Measurements from ENCODE around the gene SLU7. TPM values are rescaled to one million over a fixed set of nuclear protein-coding genes. Genes with fewer than 3 reads are reported as not detected.

Gene SLU7
- total RNA-seq, 1 donor from 2014 or later, result 55.1 TPM

GRCh38 chr5:160455600-160455999, 36.7 kb upstream of the SLU7 start:
- Histone ChIP-seq H3K4me1 (peaks cover 6% of the 10 kb centered on the region), H3K9me3 (no peaks in the 10 kb centered on the region), H3K4me3 (no peak overlapping the region), H3K27me3 (ENCODE audit: low read depth) (no peaks in the 10 kb centered on the region), H3K36me3 (no peaks in the 10 kb centered on the region), H3K27ac (no peak overlapping the region)
- DNase-seq (no peak), ATAC-seq (no peak)
- no peak for TF ChIP-seq CTCF (IDR thresholded peaks at IDR 0.05)
- intact Hi-C loops (cut with DNase I), result no loop called here

- H3K9me3 ChIP-seq, result no peaks in the 10 kb centered on the region
- DNase-seq, result no peak
- no peak overlapping the region for H3K27ac ChIP-seq
- H3K4me1 ChIP-seq, result peaks cover 6% of the 10 kb centered on the region
- no peak for ATAC-seq
- H3K4me3 ChIP-seq, result no peak overlapping the region
- no peaks in the 10 kb centered on the region for H3K27me3 ChIP-seq (ENCODE audit: low read depth)
- TF ChIP-seq CTCF (IDR thresholded peaks at IDR 0.05), result no peak
- intact Hi-C loops (cut with DNase I), result no loop called here
- H3K36me3 ChIP-seq, result no peaks in the 10 kb centered on the region
Measured at GRCh38 chr5:160453751-160454150, 34.9 kb upstream of the SLU7 start.

- H3K27me3 ChIP-seq (ENCODE audit: low read depth), result no peaks in the 10 kb centered on the region
- no peak overlapping the region for H3K27ac ChIP-seq
- intact Hi-C loops (cut with DNase I), result no loop called here
- H3K9me3 ChIP-seq, result no peaks in the 10 kb centered on the region
- TF ChIP-seq CTCF (IDR thresholded peaks at IDR 0.05), result no peak
- H3K36me3 ChIP-seq, result no peaks in the 10 kb centered on the region
- DNase-seq (no peak), ATAC-seq (peak in 1 of 2 donors; percentile 38)
- H3K4me3 ChIP-seq, result no peak overlapping the region
- peaks cover 6% of the 10 kb centered on the region for H3K4me1 ChIP-seq
Measured at GRCh38 chr5:160452795-160453194, 33.9 kb upstream of the SLU7 start.

GRCh38 chr5:160452036-160452435, 33.2 kb upstream of the SLU7 start:
- Histone ChIP-seq H3K4me1 (peaks cover 6% of the 10 kb centered on the region), H3K27ac (no peak overlapping the region), H3K9me3 (no peaks in the 10 kb centered on the region), H3K27me3 (ENCODE audit: low read depth) (no peaks in the 10 kb centered on the region), H3K4me3 (no peak overlapping the region), H3K36me3 (no peaks in the 10 kb centered on the region)
- DNase-seq, result no peak
- ATAC-seq, result no peak
- TF ChIP-seq CTCF (IDR thresholded peaks at IDR 0.05), result no peak
- intact Hi-C loops (cut with DNase I), result no loop called here

- no peak overlapping the region for H3K4me3 ChIP-seq
- H3K27me3 ChIP-seq (ENCODE audit: low read depth), result no peaks in the 10 kb centered on the region
- ATAC-seq, result no peak
- H3K27ac ChIP-seq, result no peak overlapping the region
- intact Hi-C loops (cut with DNase I), result no loop called here
- no peaks in the 10 kb centered on the region for H3K36me3 ChIP-seq
- H3K4me1 ChIP-seq, result peaks cover 6% of the 10 kb centered on the region
- H3K9me3 ChIP-seq, result no peaks in the 10 kb centered on the region
- DNase-seq, result no peak
- no peak for TF ChIP-seq CTCF (IDR thresholded peaks at IDR 0.05)
Measured at GRCh38 chr5:160451281-160451680, 32.4 kb upstream of the SLU7 start.
